Neural cell (in vitro differentiated cells): ENCODE results near the gene M1AP. TPM values are rescaled to one million over a fixed set of nuclear protein-coding genes. Genes with fewer than 3 reads are reported as not detected.
A peak's percentile ranks its signal among the peaks of the same experiment; 100 is the strongest.

Experiments
- H2AFZ ChIP-seq: fragments of 200-600, 300-800 bp; sonication (generic), shearing (Covaris generic); 2 replicates; pipeline ENCODE4 v1.6.0; 2014; ENCODE audit warnings: low read depth, mild to moderate bottlenecking, antibody characterized with exemption, low read length, moderate library complexity
- H3F3A ChIP-seq: fragments of 200-600 bp; shearing (Covaris generic); 2 replicates; pipeline ENCODE4 v1.6.1; 2016; ENCODE audit warnings: mild to moderate bottlenecking, moderate library complexity, mixed read lengths, antibody characterized with exemption, low read length; ENCODE audit not compliant: insufficient read depth, poor library complexity, severe bottlenecking
- H3K27ac ChIP-seq: fragments of 200-600, 300-800 bp; sonication (generic), shearing (Covaris generic); 2 replicates; pipeline ENCODE4 v1.5.1; 2014; ENCODE audit warnings: mild to moderate bottlenecking, low read length, moderate library complexity
- H3K27me3 ChIP-seq: fragments of 300-800, 200-600 bp; sonication (generic), shearing (Covaris generic); 2 replicates; pipeline ENCODE4 v1.6.0; 2014; ENCODE audit warnings: mild to moderate bottlenecking, low read depth, low read length, moderate library complexity; ENCODE audit not compliant: insufficient read depth
- H3K36me3 ChIP-seq: fragments of 300-800, 200-600 bp; sonication (generic), shearing (Covaris generic); 2 replicates; pipeline ENCODE4 v1.5.1; 2014; ENCODE audit warnings: mild to moderate bottlenecking, antibody characterized with exemption, low read length, moderate library complexity; ENCODE audit not compliant: insufficient read depth
- H3K4me2 ChIP-seq: fragments of 300-800, 200-600 bp; sonication (generic), shearing (Covaris generic); 2 replicates; pipeline ENCODE4 v1.6.0; 2014; ENCODE audit warnings: mild to moderate bottlenecking, low read length
- H3K4me3 ChIP-seq: fragments of 300-800, 200-600 bp; sonication (generic), shearing (Covaris generic); 2 replicates; pipeline ENCODE4 v1.5.1; 2014; ENCODE audit warnings: mild to moderate bottlenecking, low read length, moderate library complexity
- H3K79me2 ChIP-seq: fragments of 200-600 bp; shearing (Covaris generic); replicated peaks from 2 replicates; pipeline ENCODE4 v1.6.0; 2014; ENCODE audit warnings: mild to moderate bottlenecking, low read length, moderate library complexity; ENCODE audit not compliant: insufficient read depth
- H3K9ac ChIP-seq: fragments of 300-800, 200-600 bp; sonication (generic), shearing (Covaris generic); 2 replicates; pipeline ENCODE4 v1.6.1; 2016; ENCODE audit warnings: mild to moderate bottlenecking, low read length, mixed read lengths
- H3K9me2 ChIP-seq: fragments of 200-600 bp; shearing (Covaris generic); 2 replicates; pipeline ENCODE4 v1.6.1; 2016; ENCODE audit warnings: mild to moderate bottlenecking, low read length, mixed read lengths; ENCODE audit not compliant: insufficient read depth
- H3K9me3 ChIP-seq: fragments of 200-600, 300-800 bp; sonication (generic), shearing (Covaris generic); 2 replicates; pipeline ENCODE4 v1.6.1; 2016; ENCODE audit warnings: mild to moderate bottlenecking, mixed run types, low read length, moderate library complexity, mixed read lengths
- H4K20me1 ChIP-seq: fragments of 200-600 bp; shearing (Covaris generic); 2 replicates; pipeline ENCODE4 v1.6.1; 2016; ENCODE audit warnings: mild to moderate bottlenecking, mixed run types; ENCODE audit not compliant: insufficient read depth
- CTCF ChIP-seq: fragments of 450-650 bp; IDR thresholded peaks from 2 replicates; pipeline ENCODE4 v1.5.1; 2014; ENCODE audit warnings: antibody characterized with exemption, mild to moderate bottlenecking, moderate library complexity; ENCODE audit not compliant: poor library complexity, severe bottlenecking
- EP300 ChIP-seq: fragments of 450-650 bp; conservative IDR thresholded peaks from 2 replicates; pipeline ENCODE4 v1.6.1; 2014; ENCODE audit warnings: antibody characterized with exemption, mild to moderate bottlenecking, moderate library complexity; ENCODE audit not compliant: poor library complexity, severe bottlenecking
- EZH2 ChIP-seq: fragments of 200-600, 300-800 bp; shearing (Covaris generic), sonication (generic); IDR thresholded peaks from 2 replicates; pipeline ENCODE4 v1.6.1; 2014; ENCODE audit warnings: antibody characterized with exemption, low read length, borderline replicate concordance, mild to moderate bottlenecking; ENCODE audit not compliant: insufficient read depth, poor library complexity, severe bottlenecking
- MXI1 ChIP-seq: fragments of 450-650 bp; conservative IDR thresholded peaks from 2 replicates; pipeline ENCODE4 v1.6.1; 2014; ENCODE audit warnings: antibody characterized with exemption, mild to moderate bottlenecking; ENCODE audit not compliant: poor library complexity, severe bottlenecking
- POLR2AphosphoS5 ChIP-seq: IDR thresholded peaks from 2 replicates; pipeline ENCODE4 v1.6.1; 2012
- RAD21 ChIP-seq: fragments of 450-650 bp; conservative IDR thresholded peaks from 2 replicates; pipeline ENCODE4 v1.6.1; 2014; ENCODE audit warnings: antibody characterized with exemption, mild to moderate bottlenecking, moderate library complexity
- REST ChIP-seq: IDR thresholded peaks from 2 replicates; pipeline ENCODE4 v1.6.1; 2012; ENCODE audit warnings: borderline replicate concordance
- SMC3 ChIP-seq: fragments of 450-650 bp; conservative IDR thresholded peaks from 2 replicates; pipeline ENCODE4 v1.6.1; 2014; ENCODE audit warnings: antibody characterized with exemption, mild to moderate bottlenecking, moderate library complexity; ENCODE audit not compliant: poor library complexity
- polyA plus RNA-seq: library from polyadenylated mRNA; depleted of rRNA; stranded (reverse); fragments of >200 nt; gene quantifications from 2 replicates; pipeline ENCODE4 v1.2.3, GENCODE V29; 2014

The M1AP gene
- polyA plus RNA-seq, 1 donor from 2014 or later: not detected

GRCh38 chr2:74554820-74555531 lies 93.2 kb downstream of the M1AP start:
- Histone ChIP-seq H3K27ac (no peak overlapping the region), H3K36me3 (no peaks in the 10 kb centered on the region), H3K27me3 (peaks cover 29% of the 10 kb centered on the region), H3K4me2 (no peak overlapping the region), H3K9ac (peak overlapping the region; percentile 72), H3K4me3 (peak overlapping the region; percentile 81), H3K79me2 (no peaks in the 10 kb centered on the region), H3K9me2 (no peaks in the 10 kb centered on the region), H3K9me3 (no peaks in the 10 kb centered on the region), H3F3A (no peaks in the 10 kb centered on the region), H4K20me1 (no peaks in the 10 kb centered on the region), H2AFZ (peak overlapping the region; percentile 79)
- TF ChIP-seq MXI1: no peak
- TF ChIP-seq CTCF: no peak
- TF ChIP-seq RAD21: no peak
- TF ChIP-seq EZH2: no peak
- no peak for TF ChIP-seq POLR2AphosphoS5
- no peak for TF ChIP-seq REST
- no peak for TF ChIP-seq SMC3

- peak within 1 kb of the TSS; percentile 79 for H2AFZ ChIP-seq
- no peaks in the 10 kb centered on the region for H3K79me2 ChIP-seq
- H3K27me3 ChIP-seq: peaks cover 37% of the 10 kb centered on the region
Observed at GRCh38 chr2:74553892-74554819, 94.0 kb downstream of the M1AP start, which contains the start of the genes DOK1 and LOXL3. DOK1 (plus strand) TSS chr2:74554720; CDS start chr2:74554755, 35 bp downstream. LOXL3 (minus strand) TSS chr2:74553942; CDS start chr2:74552634, 1,308 bp downstream.

More at GRCh38 chr2:74553892-74554819, 94.0 kb downstream of the M1AP start, which contains the start of the genes DOK1 and LOXL3:
- Histone ChIP-seq H3K27ac (peak within 1 kb of the TSS; percentile 39), H3K9me2 (no peaks in the 10 kb centered on the region), H3K4me2 (peak within 1 kb of the TSS; percentile 48), H3K9ac (peak within 1 kb of the TSS; percentile 72), H3K9me3 (no peaks in the 10 kb centered on the region), H3K4me3 (peak within 1 kb of the TSS; percentile 81), H3K36me3 (no peaks in the 10 kb centered on the region), H4K20me1 (no peaks in the 10 kb centered on the region), H3F3A (no peaks in the 10 kb centered on the region)
- TF ChIP-seq REST: peak; percentile 15
- no peak for TF ChIP-seq CTCF
- TF ChIP-seq EP300: peak; percentile 32
- TF ChIP-seq POLR2AphosphoS5: no peak
- TF ChIP-seq MXI1: no peak
- TF ChIP-seq EZH2: no peak
